ENCODE data around the gene GIT2.

The GIT2 gene

GRCh38 chr12:109921982-109922381, 74.2 kb downstream of the GIT2 start:
- H3K4me3 ChIP-seq (ENCODE audit: low read depth, low read length), result no peak overlapping the region
- TF ChIP-seq CTCF (IDR thresholded peaks at IDR 0.05; ENCODE audit: insufficient read depth, low read depth, low read length, missing control alignments), result no peak
- no peak for DNase-seq (ENCODE audit: low read depth)

GRCh38 chr12:109920261-109920780, 75.8 kb downstream of the GIT2 start:
- H3K4me3 ChIP-seq (ENCODE audit: low read depth, low read length), result no peak overlapping the region
- TF ChIP-seq CTCF (IDR thresholded peaks at IDR 0.05; ENCODE audit: insufficient read depth, low read depth, low read length, missing control alignments), result no peak

DNA sequence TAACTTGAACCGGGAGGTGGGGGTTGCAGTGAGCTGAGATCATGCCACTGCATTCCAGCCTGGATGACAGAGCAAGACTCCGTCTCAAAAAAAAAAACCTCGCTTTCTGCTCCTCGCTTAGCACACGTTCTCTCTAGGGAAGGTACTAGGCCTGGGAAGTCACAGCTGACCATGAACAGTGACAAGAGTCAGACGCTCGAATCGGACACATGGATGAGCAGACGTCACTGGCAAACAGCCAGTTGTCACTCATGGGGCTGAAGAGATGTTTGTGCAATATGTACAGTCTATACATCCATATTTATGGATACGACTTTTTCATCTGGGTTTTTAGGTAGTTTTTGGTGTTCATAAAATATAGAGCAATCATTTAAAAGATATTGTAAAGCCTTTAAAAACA, 76.7 kb downstream of the GIT2 start:
- no peak for TF ChIP-seq CTCF (IDR thresholded peaks at IDR 0.05; ENCODE audit: insufficient read depth, low read depth, low read length, missing control alignments)
- H3K4me3 ChIP-seq (ENCODE audit: low read depth, low read length), result no peak overlapping the region
- no peak for DNase-seq (ENCODE audit: low read depth)

More at GRCh38 chr12:109920261-109920780, 75.8 kb downstream of the GIT2 start:
- no peak for DNase-seq (ENCODE audit: low read depth)

DNA sequence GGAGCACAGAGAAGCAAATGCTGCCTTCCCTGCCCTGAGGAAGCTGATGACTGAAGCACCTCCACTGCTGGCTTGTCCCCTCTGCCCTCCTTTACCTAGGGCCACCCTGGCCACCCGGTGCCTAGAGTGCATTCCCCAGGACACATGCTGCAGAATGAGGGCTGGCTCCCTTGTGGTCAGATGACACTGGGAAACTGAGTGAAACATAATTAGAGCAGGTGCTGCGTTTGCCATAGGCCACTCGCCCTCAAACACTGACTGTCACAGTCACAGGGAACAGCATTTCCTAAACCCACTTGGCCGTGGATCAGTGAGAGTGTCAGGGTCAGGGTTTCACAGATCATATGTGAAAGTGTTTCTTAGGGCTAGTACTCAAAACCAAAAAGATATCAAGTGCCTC, 80.1 kb downstream of the GIT2 start:
- no peak overlapping the region for H3K4me3 ChIP-seq (ENCODE audit: low read depth, low read length)
- no peak for DNase-seq (ENCODE audit: low read depth)
- TF ChIP-seq CTCF (IDR thresholded peaks at IDR 0.05; ENCODE audit: insufficient read depth, low read depth, low read length, missing control alignments), result no peak

- no peak for TF ChIP-seq CTCF (IDR thresholded peaks at IDR 0.05; ENCODE audit: insufficient read depth, low read depth, low read length, missing control alignments)
- DNase-seq (ENCODE audit: low read depth), result no peak
- no peak overlapping the region for H3K4me3 ChIP-seq (ENCODE audit: low read depth, low read length)
Observed at GRCh38 chr12:109915171-109916040, 80.8 kb downstream of the GIT2 start.

- H3K4me3 ChIP-seq (ENCODE audit: low read depth, low read length), result no peak overlapping the region
- no peak for TF ChIP-seq CTCF (IDR thresholded peaks at IDR 0.05; ENCODE audit: insufficient read depth, low read depth, low read length, missing control alignments)
- DNase-seq (ENCODE audit: low read depth), result no peak
Observed at GRCh38 chr12:109914461-109914860, 81.7 kb downstream of the GIT2 start.

Measured in GM12865 (cell line).